GM21576 (cell line): Measurements from ENCODE around the gene BRD7.

ENCODE experiments used
- ATAC-seq: cut with Tn5 transposase; IDR thresholded peaks from one replicate; pipeline ENCODE4 v1.9.1; 2021; ENCODE audit warnings: mild to moderate bottlenecking, moderate library complexity; ENCODE audit not compliant: unreplicated experiment

The BRD7 gene

DNA sequence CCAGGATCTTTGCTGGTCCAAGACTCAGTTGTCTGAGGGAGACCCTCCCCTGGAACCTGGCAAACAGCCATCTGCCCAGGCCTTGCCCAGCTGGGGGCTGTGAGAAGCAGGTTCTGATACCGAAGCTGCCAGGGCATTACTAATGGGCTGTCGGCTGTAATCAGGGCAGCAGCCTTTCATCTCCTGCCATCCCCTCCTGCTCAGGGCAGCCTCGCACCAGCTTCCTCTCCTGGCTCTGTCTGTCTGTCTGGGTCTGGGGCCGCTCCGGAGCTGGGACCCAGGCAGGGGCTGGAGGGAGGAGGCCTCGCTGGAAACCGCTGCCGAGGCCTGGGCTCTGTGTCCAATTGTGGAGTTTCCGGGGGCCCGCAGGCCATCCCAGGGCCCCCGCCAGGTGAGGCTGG lies 21.6 kb upstream of the BRD7 start:
- ATAC-seq = no peak

DNA sequence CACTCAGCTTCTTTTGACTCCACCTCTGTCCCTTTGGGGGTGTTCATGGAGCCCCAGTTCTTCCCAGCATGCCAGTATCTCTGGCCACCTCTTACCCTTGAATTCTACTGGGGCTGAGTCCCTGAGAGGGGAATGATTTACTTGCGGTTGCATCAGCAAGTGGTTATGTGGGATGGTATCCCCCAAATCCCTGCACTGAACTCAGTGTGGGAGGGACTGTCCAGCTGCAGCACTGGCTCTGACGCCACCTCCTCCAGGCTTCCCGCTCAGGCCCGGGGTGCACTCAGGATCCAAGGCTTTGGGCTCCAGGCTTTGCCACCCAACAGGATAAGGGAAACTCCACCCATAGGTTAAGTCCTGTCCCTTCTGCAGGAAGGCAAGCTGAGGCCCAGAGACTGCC lies 21.1 kb upstream of the BRD7 start:
- ATAC-seq = no peak

GRCh38 chr16:50388496-50388895 lies 19.7 kb upstream of the BRD7 start:
- ATAC-seq = no peak

DNA sequence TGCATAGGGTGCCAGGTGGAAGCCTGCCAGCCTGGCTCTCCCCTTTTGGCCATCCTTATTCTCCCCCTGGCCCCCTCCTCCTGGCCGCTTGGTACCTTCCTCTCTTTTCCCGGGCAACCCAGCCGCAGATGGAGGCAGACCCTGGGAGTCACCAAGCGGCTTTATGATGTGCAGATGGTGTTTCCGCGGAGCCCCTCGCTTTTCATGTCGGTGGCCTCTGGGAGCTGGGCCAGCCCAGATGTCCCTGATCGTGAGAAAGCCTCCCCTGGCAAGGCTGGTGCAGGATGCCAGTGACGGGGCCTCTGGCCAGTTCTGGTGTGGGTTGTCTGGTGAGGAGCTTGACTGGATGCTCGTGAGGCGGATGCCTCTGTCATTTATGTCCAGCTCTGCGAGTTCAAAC lies 18.0 kb upstream of the BRD7 start:
- ATAC-seq = no peak

DNA sequence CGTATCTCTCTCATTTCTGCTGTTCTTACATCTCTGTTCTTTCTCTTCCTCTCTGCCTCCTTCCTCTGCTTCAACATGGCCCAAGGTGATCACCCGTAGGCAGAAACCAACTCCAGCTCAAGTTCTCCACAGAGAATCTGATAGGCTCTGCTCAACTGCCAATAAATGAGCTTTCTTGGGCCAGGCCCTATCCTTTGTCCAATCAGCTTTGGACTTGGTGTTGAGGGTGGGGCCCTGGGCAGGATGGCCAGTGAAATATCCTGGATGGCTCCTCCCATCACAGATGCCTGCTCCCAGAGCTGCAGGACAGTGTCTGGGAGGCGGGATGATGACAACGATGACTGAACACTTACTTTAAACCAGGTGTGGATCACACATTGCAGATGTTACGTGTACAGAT lies 17.4 kb upstream of the BRD7 start:
- ATAC-seq = no peak

GRCh38 chr16:50384500-50385135 lies 15.8 kb upstream of the BRD7 start:
- ATAC-seq = no peak

DNA sequence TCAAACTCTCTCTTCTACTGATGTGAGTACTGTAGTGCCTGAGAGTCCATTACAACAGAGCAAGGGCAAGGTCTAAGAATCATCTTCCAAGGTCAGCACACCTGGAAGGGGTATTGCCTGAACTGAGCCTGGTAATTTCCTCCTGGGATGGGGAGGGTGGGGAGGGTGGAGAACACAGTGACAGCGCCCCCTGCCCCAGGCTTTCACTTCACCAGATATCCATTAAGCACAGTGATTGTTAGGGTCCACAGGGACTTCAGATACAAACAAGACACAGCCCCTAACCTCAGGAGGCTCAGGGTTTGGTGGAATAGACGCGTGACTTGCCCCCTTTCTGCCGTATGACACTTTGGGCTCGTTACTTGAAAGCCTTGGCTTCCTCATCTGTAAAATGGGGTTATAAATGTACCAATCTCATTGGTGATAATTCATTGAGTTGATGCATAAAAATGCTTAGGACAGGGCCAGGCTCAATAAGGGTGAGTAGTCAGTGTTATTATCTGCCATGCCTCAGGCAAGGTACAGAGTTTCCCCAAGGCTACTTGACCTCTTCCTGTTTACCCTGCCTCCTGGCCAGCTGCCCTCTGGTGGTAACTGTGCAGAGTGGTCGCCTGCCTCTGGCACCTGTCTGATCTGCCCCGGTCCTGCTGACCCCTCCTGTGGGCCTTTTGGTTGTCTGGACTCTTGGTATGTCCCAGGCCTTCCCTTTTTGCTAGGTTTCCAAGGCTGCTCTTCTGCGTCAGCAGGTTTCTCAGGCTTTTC lies 13.1 kb upstream of the BRD7 start:
- ATAC-seq = no peak

DNA sequence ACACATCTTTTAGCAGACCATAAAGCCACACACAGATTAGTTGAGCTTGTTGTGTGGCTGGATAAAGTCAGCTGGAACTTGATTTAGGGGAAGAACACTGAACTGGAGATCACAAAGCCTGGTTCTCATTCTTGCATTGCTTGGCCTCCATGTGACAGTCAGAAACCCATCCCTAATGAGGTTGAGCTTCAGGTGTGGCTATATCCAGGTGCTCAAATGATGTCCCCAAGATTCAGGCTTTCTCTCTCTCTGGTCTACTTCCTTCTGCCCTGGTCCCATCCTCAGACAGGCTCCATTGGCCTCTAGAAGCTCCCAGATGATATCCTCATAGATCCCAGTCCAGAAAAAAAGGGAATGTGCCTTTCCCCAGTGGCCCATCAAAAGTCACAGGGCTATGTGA lies 9.6 kb upstream of the BRD7 start:
- no peak for ATAC-seq

GRCh38 chr16:50377001-50377400 lies 8.2 kb upstream of the BRD7 start:
- no peak for ATAC-seq

DNA sequence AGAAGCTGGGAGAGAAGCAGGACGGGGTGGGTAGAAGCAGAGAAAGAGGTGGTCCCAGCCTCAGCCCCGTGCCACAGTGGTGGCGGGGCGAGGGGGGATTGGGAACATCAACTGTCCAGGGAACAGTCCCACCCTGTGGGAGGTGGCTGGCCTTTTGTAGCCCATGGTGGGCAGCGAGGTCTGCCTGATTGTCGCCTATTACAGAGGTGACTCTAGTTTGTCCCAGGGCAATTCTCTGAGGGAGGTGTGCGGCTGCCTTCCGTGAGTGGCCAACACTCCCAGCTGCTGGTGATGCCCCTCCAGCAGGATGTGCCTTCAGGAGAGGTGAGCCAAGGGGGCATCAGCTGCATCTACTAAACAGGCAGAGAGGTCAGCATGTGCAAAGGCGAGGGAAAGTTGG lies 5.0 kb upstream of the BRD7 start:
- no peak for ATAC-seq

- ATAC-seq = no peak
Measured at GRCh38 chr16:50373345-50373701, 4.5 kb upstream of the BRD7 start.

- no peak for ATAC-seq
Measured at GRCh38 chr16:50372611-50373344, 4.0 kb upstream of the BRD7 start.

- ATAC-seq = no peak
Measured at GRCh38 chr16:50371936-50372595, 3.3 kb upstream of the BRD7 start.

GRCh38 chr16:50371036-50371716 lies 2.4 kb upstream of the BRD7 start:
- no peak for ATAC-seq

- no peak for ATAC-seq
Measured at GRCh38 chr16:50369133-50369804, 481 bp upstream of the BRD7 start.

GRCh38 chr16:50367777-50368409 lies 895 bp downstream of the BRD7 start:
- ATAC-seq = no peak

GRCh38 chr16:50365791-50366575 lies 2.8 kb downstream of the BRD7 start:
- ATAC-seq = no peak

GRCh38 chr16:50363656-50364055 lies 5.1 kb downstream of the BRD7 start:
- no peak for ATAC-seq

DNA sequence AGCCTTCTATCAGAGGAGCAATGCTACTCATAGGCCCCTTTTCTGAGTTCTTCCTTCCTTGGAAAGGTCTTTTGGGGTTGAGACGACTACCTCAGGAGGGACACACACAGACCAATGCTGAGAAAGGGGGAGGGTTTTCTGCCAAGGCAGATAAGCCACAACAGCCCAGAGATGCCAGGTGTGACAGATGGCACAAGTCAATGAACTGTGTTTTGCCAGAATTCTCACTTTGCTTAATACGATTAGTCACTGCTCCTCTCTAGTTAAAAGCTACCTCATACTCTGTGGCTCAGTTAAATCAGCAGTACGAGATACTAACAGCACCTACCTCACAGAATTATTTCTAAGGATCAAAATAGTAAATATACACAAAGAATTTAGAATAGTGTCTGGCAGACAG lies 8.0 kb downstream of the BRD7 start:
- no peak for ATAC-seq
